Caco-2 (cell line): ENCODE results near the gene XXYLT1. TPM values are rescaled to one million over a fixed set of nuclear protein-coding genes. Genes with fewer than 3 reads are reported as not detected.

ENCODE experiments used
- BruUV-seq: library from RNA; stranded (reverse); fragments of 400-500 nt; replicated peaks from 2 replicates; lab custom pipeline; 2021; lab: Mats Ljungman, UMichigan
- CTCF ChIA-PET: fragments of 300-600 bp; sonication (Branson Sonifier 250); formaldehyde crosslinking; loops from one replicate; lab custom pipeline; 2022; ENCODE audit warnings: antibody characterized with exemption; lab: Charles Lee
- POLR2A ChIA-PET: fragments of 300-600 bp; sonication (Branson Sonifier 250); formaldehyde crosslinking; loops from one replicate; lab custom pipeline; 2022; ENCODE audit warnings: antibody characterized with exemption; lab: Charles Lee
- DNase-seq, 2 experiments: peaks; one replicate each; pipeline versions ENCODE4 v3.0.0 to v3.0.0-alpha.2; 2020 to 2022
- H3K27me3 ChIP-seq: replicated peaks from 2 replicates; pipeline ENCODE4 v1.6.0; 2011; ENCODE audit warnings: low read length; ENCODE audit not compliant: control insufficient read depth, insufficient read depth
- H3K36me3 ChIP-seq: 2 replicates; pipeline ENCODE4 v1.5.1; 2011; ENCODE audit warnings: low read length; ENCODE audit not compliant: control insufficient read depth, insufficient read depth
- H3K4me1 ChIP-seq: fragments of 250-450 bp; sonication (Bioruptor Pico); 2 replicates; pipeline ENCODE4 v1.5.1; 2020; ENCODE audit warnings: mild to moderate bottlenecking
- H3K4me3 ChIP-seq: 2 replicates; pipeline ENCODE4 v1.5.1; 2011; ENCODE audit warnings: low read depth, mild to moderate bottlenecking, control low read depth, low read length
- H3K9me3 ChIP-seq: fragments of 250-450 bp; sonication (Bioruptor Pico); 2 replicates; pipeline ENCODE4 v1.5.1; 2020; ENCODE audit warnings: mild to moderate bottlenecking, moderate library complexity
- H3K27ac Mint-ChIP-seq: one replicate; pipeline ENCODE4 v1.8.0; 2022; ENCODE audit warnings: mixed read lengths; ENCODE audit not compliant: unreplicated experiment
- H3K27me3 Mint-ChIP-seq: one replicate; pipeline ENCODE4 v1.8.0; 2022; ENCODE audit warnings: mixed read lengths; ENCODE audit not compliant: insufficient read depth, unreplicated experiment
- H3K36me3 Mint-ChIP-seq: one replicate; pipeline ENCODE4 v1.8.0; 2022; ENCODE audit warnings: mild to moderate bottlenecking, mixed read lengths; ENCODE audit not compliant: insufficient read depth, unreplicated experiment
- H3K4me1 Mint-ChIP-seq: one replicate; pipeline ENCODE4 v1.8.0; 2022; ENCODE audit warnings: low read depth, mixed read lengths; ENCODE audit not compliant: unreplicated experiment
- H3K4me3 Mint-ChIP-seq: one replicate; pipeline ENCODE4 v1.8.0; 2022; ENCODE audit warnings: mild to moderate bottlenecking, moderate library complexity, mixed read lengths; ENCODE audit not compliant: unreplicated experiment
- H3K9me3 Mint-ChIP-seq: one replicate; pipeline ENCODE4 v1.8.0; 2022; ENCODE audit warnings: mixed read lengths; ENCODE audit not compliant: unreplicated experiment
- intact Hi-C: fragments of 100-400 bp; cut with micrococcal nuclease; formaldehyde crosslinking; loops from one replicate; pipeline ENCODE4 v1.10.0; 2022; ENCODE audit not compliant: unreplicated experiment
- total RNA-seq: library from RNA; stranded (reverse); gene quantifications from 2 replicates; pipeline ENCODE4 v1.2.3, GENCODE V29; 2022
- TF ChIP-seq, protein P1 (sequence below), 2 experiments: fragments of 200-600 bp in 1 of 2; IDR thresholded peaks; 1 replicate in 1 of 2; 2 replicates in 1 of 2; pipeline versions ENCODE4 v1.5.1 to v1.8.0; 2011 to 2022; ENCODE audit warnings: antibody characterized with exemption in 1 of 2, control low read depth in 1 of 2, inconsistent platforms in 1 of 2, low read depth in 1 of 2, low read length in 1 of 2, mild to moderate bottlenecking in 1 of 2, moderate library complexity in 1 of 2; ENCODE audit not compliant: insufficient read depth in 1 of 2, severe bottlenecking in 1 of 2, unreplicated experiment in 1 of 2

The XXYLT1 gene
- total RNA-seq, 1 experiment from 2014 or later, result 14.2 TPM

- Mint-ChIP-seq H3K27me3 (no peaks in the 10 kb centered on the region), H3K36me3 (no peaks in the 10 kb centered on the region), H3K9me3 (no peaks in the 10 kb centered on the region), H3K4me3 (peak overlapping the region; percentile 22), H3K4me1 (peaks cover 26% of the 10 kb centered on the region), H3K27ac (peak overlapping the region; percentile 82)
- CTCF ChIA-PET, result no interaction called here
- TF ChIP-seq, protein P1, sequence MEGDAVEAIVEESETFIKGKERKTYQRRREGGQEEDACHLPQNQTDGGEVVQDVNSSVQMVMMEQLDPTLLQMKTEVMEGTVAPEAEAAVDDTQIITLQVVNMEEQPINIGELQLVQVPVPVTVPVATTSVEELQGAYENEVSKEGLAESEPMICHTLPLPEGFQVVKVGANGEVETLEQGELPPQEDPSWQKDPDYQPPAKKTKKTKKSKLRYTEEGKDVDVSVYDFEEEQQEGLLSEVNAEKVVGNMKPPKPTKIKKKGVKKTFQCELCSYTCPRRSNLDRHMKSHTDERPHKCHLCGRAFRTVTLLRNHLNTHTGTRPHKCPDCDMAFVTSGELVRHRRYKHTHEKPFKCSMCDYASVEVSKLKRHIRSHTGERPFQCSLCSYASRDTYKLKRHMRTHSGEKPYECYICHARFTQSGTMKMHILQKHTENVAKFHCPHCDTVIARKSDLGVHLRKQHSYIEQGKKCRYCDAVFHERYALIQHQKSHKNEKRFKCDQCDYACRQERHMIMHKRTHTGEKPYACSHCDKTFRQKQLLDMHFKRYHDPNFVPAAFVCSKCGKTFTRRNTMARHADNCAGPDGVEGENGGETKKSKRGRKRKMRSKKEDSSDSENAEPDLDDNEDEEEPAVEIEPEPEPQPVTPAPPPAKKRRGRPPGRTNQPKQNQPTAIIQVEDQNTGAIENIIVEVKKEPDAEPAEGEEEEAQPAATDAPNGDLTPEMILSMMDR (IDR thresholded peaks at IDR 0.05; ENCODE audit: insufficient read depth in 1 of 2, low read depth in 1 of 2, low read length in 1 of 2, severe bottlenecking in 1 of 2, unreplicated experiment in 1 of 2), result no peak
- H3K9me3 ChIP-seq, result no peaks in the 10 kb centered on the region
- H3K36me3 ChIP-seq, result no peaks in the 10 kb centered on the region
- intact Hi-C loops, result loop anchor here (5.0 kb wide), 2 partner anchors 39 to 74 kb away; no protein-coding TSS in a partner anchor
- no TSS peak for BruUV-seq
- POLR2A ChIA-PET, result interaction anchor here (1.0 kb wide), 1 partner anchor 11 kb away, joined by 3 read pairs; no protein-coding TSS in a partner anchor
- H3K4me3 ChIP-seq, result no peak overlapping the region
- H3K4me1 ChIP-seq, result peaks cover 47% of the 10 kb centered on the region
- H3K27me3 ChIP-seq, result no peaks in the 10 kb centered on the region
- peak in 1 of 2 experiments; percentile 41 for DNase-seq
These were observed 237.3 kb downstream of the XXYLT1 start for GRCh38 chr3:195033531-195034091.

GRCh38 chr3:195032955-195033354 lies 238.0 kb downstream of the XXYLT1 start:
- TF ChIP-seq, protein P1 (IDR thresholded peaks at IDR 0.05; ENCODE audit: insufficient read depth in 1 of 2, low read depth in 1 of 2, low read length in 1 of 2, severe bottlenecking in 1 of 2, unreplicated experiment in 1 of 2), result no peak
- intact Hi-C loops, result loop anchor here (5.0 kb wide), 2 partner anchors 39 to 74 kb away; no protein-coding TSS in a partner anchor
- Histone ChIP-seq H3K36me3 (no peaks in the 10 kb centered on the region), H3K4me3 (no peak overlapping the region), H3K4me1 (peaks cover 47% of the 10 kb centered on the region), H3K9me3 (no peaks in the 10 kb centered on the region), H3K27me3 (no peaks in the 10 kb centered on the region)
- ChIA-PET CTCF (no interaction called here), POLR2A (no interaction called here)
- Mint-ChIP-seq H3K27ac (peak overlapping the region; percentile 82), H3K27me3 (no peaks in the 10 kb centered on the region), H3K4me3 (no peak overlapping the region), H3K4me1 (peaks cover 26% of the 10 kb centered on the region), H3K9me3 (no peaks in the 10 kb centered on the region), H3K36me3 (no peaks in the 10 kb centered on the region)
- no peak for DNase-seq
- BruUV-seq, result no TSS peak

DNA sequence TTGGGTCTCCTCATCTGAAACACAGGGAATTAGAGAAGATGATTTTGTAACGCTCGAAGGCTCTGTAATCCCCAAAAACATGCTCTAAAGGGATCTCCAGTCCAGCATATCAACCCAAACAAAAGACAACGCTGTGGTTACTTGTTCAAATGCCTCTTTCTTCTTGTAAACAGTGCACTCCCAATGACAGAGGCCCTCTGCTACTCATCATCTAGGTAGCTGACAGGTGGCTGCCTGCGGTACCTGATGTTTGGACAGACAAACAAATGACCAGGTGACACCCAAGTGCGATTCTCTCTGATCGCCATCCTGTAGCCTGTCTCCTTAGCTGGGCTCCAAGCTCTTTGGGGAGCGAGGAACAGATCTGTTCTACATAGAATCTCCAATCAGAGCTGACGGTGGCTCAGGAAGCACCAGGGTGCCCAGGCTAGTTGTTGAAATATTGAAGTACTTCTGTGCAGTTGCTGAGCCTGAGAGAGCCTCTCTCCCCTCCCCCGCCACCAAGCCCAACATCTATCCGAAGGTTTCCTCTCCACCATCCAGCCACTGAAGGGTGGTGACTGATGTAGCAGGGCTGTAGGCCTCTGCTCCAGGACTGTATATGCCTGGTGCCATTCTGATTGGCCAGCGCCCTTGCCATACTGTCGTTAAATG lies 238.7 kb downstream of the XXYLT1 start:
- Histone ChIP-seq H3K4me1 (peaks cover 47% of the 10 kb centered on the region), H3K9me3 (no peaks in the 10 kb centered on the region), H3K4me3 (no peak overlapping the region), H3K27me3 (no peaks in the 10 kb centered on the region), H3K36me3 (no peaks in the 10 kb centered on the region)
- no TSS peak for BruUV-seq
- peaks cover 26% of the 10 kb centered on the region for H3K4me1 Mint-ChIP-seq
- H3K4me3 Mint-ChIP-seq, result no peak overlapping the region
- peak overlapping the region; percentile 42 for H3K27ac Mint-ChIP-seq
- intact Hi-C loops, result loop anchor here (5.0 kb wide), 2 partner anchors 40 to 75 kb away; no protein-coding TSS in a partner anchor
- DNase-seq, result no peak
- no peaks in the 10 kb centered on the region for H3K36me3 Mint-ChIP-seq
- ChIA-PET CTCF (no interaction called here), POLR2A (no interaction called here)
- TF ChIP-seq, protein P1 (IDR thresholded peaks at IDR 0.05; ENCODE audit: insufficient read depth in 1 of 2, low read depth in 1 of 2, low read length in 1 of 2, severe bottlenecking in 1 of 2, unreplicated experiment in 1 of 2), result no peak
- H3K27me3 Mint-ChIP-seq, result no peaks in the 10 kb centered on the region
- no peaks in the 10 kb centered on the region for H3K9me3 Mint-ChIP-seq
